Suppressor macrophage treated with lipopolysaccharide for 1 hour (primary cell): Measurements from ENCODE around the gene COPS2.

ENCODE experiments used
- DNase-seq, 3 donors: peaks; one replicate each; pipeline ENCODE4 v3.0.0-alpha.2; 2020 to 2022

COPS2 gene

DNA sequence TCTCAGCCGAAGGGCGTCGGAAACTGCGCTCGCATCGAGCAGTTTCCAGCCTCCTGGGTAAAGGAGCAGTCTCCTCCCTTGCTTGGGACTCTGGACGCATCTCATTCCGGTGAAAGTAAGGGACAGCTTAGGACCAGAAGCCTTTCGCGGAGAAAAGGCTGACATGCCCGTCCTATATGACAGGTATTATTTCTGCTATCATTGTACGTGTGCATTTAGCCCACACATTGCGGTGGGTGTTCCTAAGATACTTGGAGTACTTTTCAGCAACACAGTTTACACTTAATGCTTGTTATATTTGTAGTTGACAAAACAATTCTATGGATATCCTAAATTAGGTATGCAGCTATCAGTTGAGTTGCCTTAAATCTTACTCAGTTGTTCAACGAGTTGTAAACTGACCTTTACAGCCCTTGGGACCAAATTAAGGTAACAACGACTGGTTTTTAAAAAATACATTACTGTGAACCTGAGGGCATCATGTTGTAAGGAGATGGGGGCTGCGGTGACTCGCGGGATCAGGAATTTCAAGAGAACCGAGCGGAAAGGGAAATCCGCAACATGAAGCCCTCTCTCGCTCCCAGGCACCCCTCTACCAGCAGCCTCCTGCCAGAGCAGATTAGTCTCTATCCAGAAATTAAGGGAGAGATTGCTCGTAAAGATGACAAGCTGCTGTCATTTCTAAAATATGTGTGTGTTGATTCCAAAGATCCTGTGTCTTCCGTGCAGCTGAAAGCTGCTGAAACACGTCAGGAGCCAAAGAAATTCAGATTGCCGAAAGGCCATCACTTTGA is 632 bp upstream of the COPS2 start:
- DNase-seq, result peak in 1 of 3 donors; percentile 22

DNA sequence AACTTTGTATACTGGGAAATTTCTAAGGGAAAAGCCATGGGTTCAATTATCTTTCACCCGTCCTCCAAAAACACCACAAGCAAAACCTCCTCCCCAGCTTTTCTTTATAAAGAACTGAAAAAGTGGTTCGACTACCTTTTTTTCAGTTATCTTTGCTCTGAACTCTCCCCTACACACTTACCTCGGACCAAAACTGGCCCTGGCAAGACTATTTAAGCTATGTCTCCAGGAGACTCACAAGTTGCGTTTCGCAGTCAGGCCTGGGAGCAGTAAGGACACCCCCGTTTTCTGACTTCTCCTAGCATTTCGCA is 645 bp downstream of the COPS2 start:
- DNase-seq, result no peak

DNA sequence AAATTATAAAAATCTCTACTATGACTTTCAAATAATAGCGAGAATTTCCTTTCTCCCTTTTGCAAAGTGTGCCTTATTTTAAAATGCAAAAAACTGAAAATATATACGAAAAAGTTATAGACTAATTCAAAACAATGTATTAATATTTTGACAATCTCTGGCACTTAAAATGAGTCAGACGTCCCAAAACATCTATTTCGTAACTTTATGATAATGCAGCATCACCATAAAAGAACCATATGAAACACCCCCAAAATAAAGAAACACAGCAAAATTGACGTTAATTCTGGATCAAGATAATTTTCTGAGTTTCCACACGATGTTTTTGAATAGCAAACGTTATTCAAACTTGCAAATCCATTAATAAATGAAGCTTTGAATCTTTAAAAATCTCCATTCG is 1.0 kb downstream of the COPS2 start:
- peak in 2 of 3 donors; percentile 26 to 35 for DNase-seq

DNA sequence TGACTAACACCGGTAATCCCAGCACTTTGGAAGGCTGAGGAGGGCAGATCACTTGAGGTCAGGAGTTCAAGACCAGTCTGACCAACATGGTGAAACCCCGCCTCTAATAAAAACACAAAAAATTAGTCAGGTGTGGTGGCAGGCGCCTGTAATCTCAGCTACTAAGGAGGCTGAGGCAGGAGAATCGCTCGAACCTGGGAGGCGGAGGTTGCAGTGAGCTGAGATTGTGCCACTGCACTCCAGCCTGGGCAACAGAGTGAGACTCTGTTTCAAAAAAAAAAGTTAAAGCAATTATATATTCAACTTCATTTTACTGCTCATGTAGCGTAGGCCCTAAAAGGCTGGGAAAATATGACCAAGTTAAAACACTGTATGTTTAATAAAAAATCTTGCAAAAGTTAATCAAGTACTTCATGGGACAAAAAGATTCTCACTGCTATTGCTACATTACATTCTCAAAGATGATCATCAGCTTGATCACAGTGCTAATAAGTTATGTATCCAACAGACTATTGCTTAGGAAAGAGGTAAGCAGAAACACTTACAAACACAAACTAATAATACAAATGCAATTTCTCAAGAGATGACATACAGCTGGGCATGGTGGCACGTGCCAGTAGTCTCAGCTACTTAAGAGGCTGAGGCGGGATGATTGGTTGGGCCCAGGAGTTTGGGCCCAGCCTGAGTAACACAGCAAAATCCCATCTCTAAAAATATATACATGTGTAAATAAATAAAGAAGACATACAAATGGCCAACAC is 2.7 kb downstream of the COPS2 start:
- DNase-seq, result peak in 1 of 3 donors; percentile 17

DNA sequence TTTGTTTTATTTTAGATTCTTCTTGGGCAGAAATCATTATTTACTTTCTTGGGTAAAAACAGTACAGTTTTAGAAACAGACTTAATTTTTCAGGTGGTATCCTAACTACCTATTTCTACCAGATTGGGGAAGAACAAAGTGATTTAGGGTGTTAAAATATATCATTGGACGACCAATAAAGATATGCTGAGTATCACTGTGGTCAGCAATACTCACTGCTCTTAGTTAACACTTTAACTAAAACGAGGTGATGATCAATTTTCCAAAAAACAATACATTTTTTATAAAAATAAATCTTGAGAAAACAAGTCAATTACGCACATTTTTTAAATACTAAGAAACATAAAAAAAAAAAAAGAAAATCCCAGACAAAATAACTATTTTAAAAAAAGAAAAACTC is 3.6 kb downstream of the COPS2 start:
- no peak for DNase-seq

DNA sequence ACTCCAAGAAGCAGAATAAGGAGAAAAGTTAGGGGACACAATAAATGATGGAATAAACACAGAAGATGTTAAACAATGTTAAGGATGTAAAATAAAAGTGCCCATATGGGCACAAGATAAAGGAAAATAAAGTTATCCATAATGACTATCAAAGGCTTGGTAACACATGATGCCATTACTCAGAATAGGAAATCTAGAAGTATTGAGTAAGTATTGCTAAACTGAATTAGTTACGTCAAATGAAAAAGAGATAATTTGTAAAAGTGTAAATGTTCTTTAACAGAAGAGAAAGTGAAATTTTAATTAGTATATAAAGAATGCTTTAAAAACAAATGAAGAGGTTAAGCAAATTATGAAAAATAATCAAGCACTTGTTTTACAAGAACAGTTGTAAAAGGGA is 6.7 kb downstream of the COPS2 start:
- peak in 2 of 3 donors; percentile 49 to 64 for DNase-seq

DNA sequence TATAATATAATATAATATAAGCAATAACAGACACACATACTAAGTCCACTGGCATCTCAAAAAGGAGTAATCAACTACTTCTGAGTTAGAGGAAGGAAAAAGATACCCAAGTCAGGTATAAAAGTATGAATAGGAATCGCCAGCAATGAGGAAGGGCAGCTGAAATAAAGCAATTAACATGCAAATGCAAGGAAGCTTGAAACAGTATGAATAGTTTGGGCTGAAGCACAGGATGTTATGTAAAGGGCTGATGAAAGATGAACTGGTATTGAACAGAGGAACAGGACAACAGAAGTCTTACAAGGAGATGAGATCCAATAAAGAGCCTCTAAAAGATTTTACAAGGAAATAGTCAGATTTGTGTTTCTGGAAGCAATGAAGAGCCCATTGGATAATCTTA is 7.1 kb downstream of the COPS2 start:
- DNase-seq, result no peak

DNA sequence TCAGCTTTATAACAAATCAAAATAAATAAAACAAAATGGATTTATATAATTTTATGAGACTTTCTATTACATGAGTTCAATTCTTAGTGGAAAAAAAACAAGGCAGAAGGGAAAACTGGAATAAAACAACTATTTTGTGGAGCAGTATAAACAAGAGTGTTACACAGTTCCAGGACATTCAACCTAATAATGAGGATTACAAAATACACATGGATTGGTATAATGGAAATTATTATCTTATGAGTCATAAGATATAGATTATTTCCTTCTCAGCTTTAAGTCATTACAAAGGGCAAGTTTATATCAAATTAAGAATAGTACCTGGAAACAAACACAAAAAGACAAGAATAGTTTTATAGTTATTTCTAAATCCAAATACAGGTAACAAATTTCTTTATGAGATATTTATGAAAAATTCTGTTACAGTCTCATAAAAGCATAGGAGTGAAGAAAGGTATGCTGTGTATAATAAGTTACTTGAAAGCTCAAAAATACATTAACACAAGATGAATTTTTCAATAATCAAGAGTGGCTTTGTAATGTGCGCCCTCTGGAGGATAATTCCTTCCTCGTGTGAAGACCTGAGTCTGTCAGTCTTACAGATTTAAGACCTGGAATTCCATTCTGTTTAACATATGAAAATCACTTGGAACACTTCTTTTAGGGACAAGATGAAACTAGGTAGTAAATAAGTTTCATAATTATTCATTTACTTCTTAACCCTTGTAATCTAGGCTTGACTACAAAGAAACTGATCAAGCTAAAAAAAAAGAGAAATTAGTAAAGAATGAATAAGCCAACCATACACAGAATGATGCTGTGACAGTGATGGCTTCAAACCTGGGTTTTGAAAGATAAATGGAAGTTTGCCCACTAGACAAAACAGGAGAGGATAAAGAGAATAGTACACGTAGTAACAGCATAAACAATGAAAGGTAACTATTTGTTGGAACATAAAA is 9.5 kb downstream of the COPS2 start:
- DNase-seq, result peak; percentile 64 to 73 (median 64)

DNA sequence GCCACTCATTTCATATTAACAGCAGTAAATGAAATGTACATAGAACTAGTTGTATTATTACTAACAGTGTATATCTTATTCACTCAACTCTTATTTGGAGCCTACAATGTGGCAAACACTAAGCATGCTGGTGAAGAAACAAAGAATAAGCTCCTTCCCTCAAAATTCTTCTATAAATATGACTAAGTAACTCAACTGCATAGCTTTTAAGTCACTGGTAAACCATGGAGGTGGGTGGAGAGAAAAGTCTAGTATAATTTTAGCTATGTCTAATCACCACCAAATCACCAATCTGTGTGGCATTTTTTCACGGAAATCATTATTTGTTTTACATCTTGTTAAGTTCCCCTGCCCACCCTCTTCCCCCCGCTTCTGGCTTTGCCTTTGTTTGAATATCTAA is 17.5 kb downstream of the COPS2 start:
- DNase-seq, result no peak

DNA sequence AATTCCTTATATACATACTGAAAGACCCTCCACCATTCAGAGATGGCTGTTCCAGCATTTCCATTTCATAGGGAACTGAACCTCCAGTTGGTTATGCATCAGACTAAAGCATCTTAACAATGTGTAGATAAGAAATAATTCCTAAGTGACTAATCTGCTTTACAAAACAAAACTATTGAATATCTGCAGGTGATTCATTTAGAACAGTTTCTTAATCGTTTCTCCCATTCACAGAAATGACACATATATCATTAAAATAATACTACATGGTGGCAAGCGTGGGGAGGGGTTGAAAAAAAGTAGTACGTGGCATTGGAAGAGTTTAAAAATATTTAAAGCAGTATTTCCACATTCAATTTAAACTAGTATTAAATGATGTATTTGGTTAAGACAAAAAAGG is 19.5 kb downstream of the COPS2 start:
- DNase-seq, result no peak

DNA sequence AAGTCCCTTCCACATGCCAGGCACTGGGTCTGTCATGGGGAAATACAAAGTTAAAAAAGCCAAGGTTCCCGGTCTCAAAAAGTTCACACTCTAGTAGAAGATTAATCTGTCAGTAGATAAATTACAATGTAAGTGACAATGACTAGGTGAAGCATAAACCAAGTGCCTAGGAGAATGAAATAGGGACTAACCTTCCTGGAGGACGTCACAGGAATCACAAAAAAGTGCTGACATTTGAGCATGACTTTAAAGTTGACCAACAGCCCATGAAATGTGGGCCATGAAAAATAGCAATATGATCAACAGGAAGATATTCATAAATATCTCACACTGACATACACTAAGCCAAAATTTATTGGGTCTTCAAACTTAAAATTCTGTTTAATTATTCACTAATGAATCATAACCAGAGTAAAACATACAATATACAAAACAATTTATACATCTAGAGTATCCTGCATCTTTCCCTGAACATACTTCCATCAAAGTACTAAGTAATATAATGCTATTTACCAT is 20.0 kb downstream of the COPS2 start:
- DNase-seq, result no peak

DNA sequence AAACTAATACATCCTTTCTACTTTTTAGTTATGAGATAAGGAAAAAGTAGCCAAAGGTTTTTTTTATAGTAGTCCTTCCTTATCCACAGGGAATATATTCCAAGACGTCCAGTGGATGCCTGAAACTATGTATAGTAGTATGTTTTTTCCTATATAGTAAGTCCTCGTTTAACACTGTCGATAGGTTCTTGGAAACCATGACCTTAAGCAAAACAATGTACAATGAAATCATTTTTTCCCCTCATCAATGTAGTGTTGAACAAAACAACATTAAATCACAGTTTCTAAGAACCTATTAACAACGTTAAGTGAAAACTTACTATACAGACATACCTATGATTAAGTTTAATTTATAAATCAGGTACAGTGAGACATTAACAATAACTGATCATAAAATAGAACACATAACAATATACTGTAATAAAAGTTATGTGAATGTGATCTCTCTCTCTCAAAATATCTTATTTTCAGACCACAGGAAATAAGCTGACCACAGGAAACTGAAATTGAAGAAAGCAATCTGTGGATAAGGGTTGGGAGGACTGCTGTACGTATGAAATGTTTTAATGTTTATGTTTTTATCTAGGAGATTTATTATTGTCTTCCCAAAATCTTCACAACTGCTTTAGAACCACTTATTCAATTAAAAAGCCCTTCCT is 20.6 kb downstream of the COPS2 start:
- DNase-seq, result no peak

DNA sequence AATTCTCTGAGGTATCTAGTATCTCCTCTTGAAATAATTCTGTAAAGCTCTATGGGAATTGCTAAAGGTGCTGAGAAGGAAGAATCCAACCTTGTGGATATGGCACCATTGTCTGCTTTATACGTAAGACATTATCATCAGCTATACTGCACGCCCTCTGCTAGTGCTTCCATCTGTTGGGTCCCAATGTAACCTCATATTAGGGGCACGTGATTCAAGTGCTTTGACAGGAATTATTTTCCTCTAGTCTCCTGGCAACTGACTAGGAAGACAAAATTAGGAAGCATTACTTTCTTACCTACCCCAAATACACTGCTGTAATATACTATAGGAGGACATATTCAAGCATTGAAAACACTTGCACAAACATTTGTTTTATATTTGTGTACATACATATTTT is 24.0 kb downstream of the COPS2 start:
- DNase-seq, result no peak

DNA sequence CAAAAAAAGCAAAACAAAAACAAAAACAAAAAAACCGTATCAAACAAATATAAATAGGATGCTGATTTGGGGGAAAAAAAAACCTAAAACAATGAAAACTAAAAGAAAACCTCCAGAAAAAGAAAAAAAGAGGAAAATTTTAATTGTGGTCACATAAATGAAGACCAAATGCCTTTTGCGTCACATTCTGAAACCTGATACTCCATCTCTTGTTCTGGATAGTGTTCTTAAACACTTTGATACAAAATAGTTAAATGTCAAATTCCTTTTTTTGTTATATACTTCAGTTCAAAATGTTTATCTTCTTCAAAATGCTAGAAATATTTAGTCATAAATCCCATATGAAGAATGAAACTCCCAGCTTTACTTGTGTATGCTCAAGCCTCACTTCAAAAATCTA is 31.0 kb downstream of the COPS2 start:
- no peak for DNase-seq

DNA sequence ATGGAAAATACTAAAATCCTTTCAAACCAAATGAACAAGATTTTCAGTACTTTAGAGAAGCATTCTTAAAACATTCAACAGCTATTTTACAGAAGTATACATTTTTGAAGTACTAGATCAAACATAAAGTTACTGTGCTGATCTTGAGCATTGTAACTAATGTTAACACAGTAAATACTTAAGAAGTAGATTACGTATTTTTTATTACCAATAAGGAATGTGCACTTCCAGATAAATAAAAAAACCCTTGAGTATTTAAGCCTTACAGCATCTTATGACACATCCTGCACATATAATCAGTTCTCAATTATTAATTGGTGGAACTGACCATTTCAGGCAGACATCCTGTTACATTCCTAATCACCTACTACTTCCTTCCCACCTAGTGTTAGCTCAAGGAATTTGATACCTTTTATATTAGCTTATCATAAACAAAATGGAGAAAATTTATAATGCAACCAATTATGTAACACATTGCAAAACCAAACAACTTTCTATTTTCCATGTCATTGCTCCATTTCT is 32.8 kb downstream of the COPS2 start:
- DNase-seq, result no peak

DNA sequence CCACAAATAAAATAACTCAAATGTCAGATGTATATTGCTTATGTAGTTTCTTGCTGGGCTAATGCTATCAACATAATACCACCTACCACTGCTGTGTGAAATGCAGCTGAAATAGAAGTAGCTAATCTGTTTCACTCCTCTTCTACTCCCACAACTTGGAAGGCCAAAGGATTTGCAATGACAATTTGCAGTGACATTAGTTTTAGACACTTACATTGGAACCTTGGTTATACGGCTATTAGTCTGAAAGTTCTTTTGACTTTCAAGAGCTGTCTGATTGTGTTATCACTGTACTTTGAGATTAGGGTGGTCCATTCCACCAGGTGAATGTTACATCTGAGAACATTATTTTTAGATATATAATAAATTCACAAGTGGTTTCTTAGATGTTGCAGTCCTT is 33.5 kb downstream of the COPS2 start:
- DNase-seq, result no peak

DNA sequence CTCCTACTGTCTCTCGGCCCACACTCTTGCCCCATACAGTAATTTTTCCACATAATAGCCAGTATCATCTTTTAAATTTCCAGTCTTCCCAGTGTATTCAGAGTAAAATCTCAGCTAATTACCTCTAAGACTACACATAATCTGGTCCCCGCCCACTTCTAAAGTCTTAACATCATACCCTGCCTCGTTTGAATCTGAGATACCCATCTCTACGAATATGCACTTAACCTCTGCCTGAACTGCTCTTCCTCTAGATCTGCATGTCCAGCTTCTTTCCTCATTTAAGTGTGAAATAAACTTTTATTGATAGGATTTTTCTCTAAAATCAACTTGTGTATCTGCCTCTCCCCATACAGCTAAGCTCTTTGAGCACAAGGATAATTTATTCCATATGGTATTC is 34.6 kb downstream of the COPS2 start:
- no peak for DNase-seq

DNA sequence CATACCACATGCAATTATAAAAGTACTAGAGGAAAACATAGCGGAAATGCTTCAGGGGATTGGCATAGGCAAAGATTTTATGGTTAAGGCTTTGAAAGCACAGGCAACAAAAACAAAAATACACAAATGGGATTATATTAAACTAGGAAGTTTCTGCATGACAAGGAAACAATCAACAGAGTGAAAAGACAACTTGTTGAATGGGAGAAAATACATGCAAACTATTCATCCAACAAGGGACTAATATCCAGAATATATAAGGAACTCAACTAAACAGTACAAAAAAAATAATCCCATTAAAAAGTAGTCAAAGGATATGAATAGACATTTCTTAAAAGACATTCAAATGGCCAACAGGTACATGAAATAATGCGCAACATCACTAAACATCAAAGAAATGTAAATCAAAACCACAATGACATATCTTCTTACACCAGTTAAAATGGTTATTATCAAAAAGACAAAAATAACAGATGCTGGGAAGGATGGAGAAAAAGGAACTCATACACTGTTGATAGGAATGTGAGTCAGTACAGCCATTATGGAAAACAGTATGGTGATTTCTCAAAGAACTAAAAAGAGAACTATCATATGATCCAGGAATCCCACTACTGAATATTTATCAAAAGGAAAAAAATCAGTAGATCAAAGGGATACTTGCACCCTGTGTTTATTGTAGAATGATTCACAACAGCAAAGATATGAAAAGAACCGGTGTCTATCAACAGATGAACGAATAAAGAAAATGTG is 39.1 kb downstream of the COPS2 start:
- no peak for DNase-seq

DNA sequence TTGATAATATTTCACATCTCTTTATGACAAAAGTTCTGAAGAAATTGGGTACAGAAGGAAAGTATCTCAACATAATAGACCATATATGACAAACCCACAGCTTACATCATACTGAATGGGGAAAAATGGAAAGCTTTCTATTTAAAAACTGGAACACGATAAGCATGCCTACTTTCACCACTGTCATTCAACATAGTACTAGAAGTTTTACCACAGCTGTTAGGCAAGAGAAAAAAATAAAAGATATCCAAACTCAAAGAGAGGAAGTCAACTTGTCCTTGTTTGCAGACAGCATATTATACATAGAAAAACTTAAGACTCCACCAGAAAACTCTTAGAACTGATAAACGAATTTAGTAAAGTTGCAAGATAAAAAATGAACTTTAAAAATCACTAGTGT is 40.3 kb downstream of the COPS2 start:
- no peak for DNase-seq

DNA sequence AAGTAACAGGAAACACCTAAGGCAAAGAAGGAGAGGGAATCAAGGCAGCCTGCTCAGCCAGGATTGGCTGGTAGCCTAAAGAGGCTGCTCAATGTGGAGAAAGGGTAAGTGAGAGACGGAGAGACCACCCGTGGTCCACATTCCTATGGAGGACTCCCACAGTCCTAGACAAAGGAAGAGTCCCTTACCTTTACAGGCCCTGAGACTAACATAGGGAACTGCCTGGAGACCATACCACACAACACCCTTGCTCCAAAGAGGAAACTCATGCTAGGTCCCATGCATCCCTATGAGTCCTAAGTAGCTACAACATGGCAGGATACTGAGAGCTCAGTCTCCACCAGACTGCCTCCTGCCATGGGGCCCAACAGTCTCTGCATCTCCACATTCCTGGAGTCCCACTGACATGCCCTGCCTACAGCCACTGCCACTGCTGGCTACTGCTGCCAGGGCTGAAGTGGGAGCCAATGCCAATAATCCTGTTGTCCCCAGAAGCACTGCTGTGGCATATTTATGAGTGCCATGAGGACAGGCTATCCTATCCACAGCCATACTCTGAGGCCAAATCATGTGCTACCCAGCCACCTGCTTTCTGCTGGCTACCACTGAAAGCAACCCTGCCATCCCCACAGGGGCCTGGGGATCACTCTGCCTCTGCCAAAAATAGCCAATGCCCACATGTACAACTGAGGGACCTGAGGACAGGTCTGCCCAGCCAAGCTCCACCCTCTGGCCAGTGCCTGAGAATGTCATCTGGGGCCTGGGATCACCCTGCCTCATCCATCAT is 45.0 kb downstream of the COPS2 start:
- DNase-seq, result no peak

DNA sequence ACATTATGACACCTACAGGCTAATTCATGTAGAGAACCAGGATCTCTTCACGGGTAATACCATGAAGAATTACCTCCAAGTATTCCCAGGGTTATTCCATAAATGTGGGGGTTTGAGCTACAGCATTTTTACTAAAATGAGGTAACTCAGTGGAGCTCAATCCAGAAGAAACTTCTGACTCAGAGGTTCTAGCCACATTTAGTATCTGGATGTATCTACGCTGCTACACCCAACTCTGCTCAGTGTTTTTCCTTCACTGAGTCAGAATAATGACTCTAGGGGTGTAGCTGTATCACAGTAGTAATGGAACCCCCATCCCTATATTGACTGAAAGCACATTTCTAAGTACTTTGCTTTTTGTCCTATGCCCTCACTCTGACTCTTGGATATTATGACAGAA is 52.4 kb downstream of the COPS2 start:
- DNase-seq, result no peak
